ENCODE data around the gene ATOH7.
"Not testable (repeated sequence)": the region's sequence is repeated elsewhere in the genome, so short reads cannot be mapped to it uniquely, and the experiment has no call there.

ATOH7 gene

GRCh38 chr10:68231817-68232251 is at the start of gene ATOH7:
Gene ATOH7 (minus strand): TSS chr10:68232113. CDS start chr10:68231677, 436 bp downstream.
- DNase-seq (ENCODE audit: low read depth in 2 of 2): no peak

- no peak for DNase-seq (ENCODE audit: low read depth in 2 of 2)
Observed at GRCh38 chr10:68280758-68281157, 48.8 kb upstream of the ATOH7 start.

GRCh38 chr10:68278906-68279753 is 47.2 kb upstream of the ATOH7 start:
- DNase-seq (ENCODE audit: low read depth in 2 of 2): not testable (repeated sequence)

- not testable (repeated sequence) for DNase-seq (ENCODE audit: low read depth in 2 of 2)
Observed at GRCh38 chr10:68277814-68278213, 45.9 kb upstream of the ATOH7 start.

- no peak for DNase-seq (ENCODE audit: low read depth in 2 of 2)
Observed at GRCh38 chr10:68276224-68276623, 44.3 kb upstream of the ATOH7 start.

- DNase-seq (ENCODE audit: low read depth in 2 of 2): no peak
Observed at GRCh38 chr10:68275600-68276126, 43.8 kb upstream of the ATOH7 start.

GRCh38 chr10:68272833-68273232 is 40.9 kb upstream of the ATOH7 start:
- DNase-seq (ENCODE audit: low read depth in 2 of 2): no peak

- no peak for DNase-seq (ENCODE audit: low read depth in 2 of 2)
Observed at GRCh38 chr10:68271196-68271882, 39.4 kb upstream of the ATOH7 start.

- no peak for DNase-seq (ENCODE audit: low read depth in 2 of 2)
Observed at GRCh38 chr10:68269562-68270290, 37.8 kb upstream of the ATOH7 start.

- DNase-seq (ENCODE audit: low read depth in 2 of 2): no peak
Observed at GRCh38 chr10:68261132-68261856, 29.4 kb upstream of the ATOH7 start.

- DNase-seq (ENCODE audit: low read depth in 2 of 2): no peak
Observed at GRCh38 chr10:68253346-68253745, 21.4 kb upstream of the ATOH7 start.

GRCh38 chr10:68251625-68252495 is 19.9 kb upstream of the ATOH7 start:
- no peak for DNase-seq (ENCODE audit: low read depth in 2 of 2)

GRCh38 chr10:68251151-68251550 is 19.2 kb upstream of the ATOH7 start:
- no peak for DNase-seq (ENCODE audit: low read depth in 2 of 2)

GRCh38 chr10:68249297-68249696 is 17.4 kb upstream of the ATOH7 start:
- DNase-seq (ENCODE audit: low read depth in 2 of 2): no peak

GRCh38 chr10:68247931-68248330 is 16.0 kb upstream of the ATOH7 start:
- no peak for DNase-seq (ENCODE audit: low read depth in 2 of 2)

- DNase-seq (ENCODE audit: low read depth in 2 of 2): not testable (repeated sequence)
Observed at GRCh38 chr10:68246397-68246796, 14.5 kb upstream of the ATOH7 start.

GRCh38 chr10:68242051-68242450 is 10.1 kb upstream of the ATOH7 start:
- DNase-seq (ENCODE audit: low read depth in 2 of 2): no peak

- DNase-seq (ENCODE audit: low read depth in 2 of 2): no peak
Observed at GRCh38 chr10:68239596-68240150, 7.8 kb upstream of the ATOH7 start.

GRCh38 chr10:68239069-68239468 is 7.2 kb upstream of the ATOH7 start:
- no peak for DNase-seq (ENCODE audit: low read depth in 2 of 2)

- DNase-seq (ENCODE audit: low read depth in 2 of 2): no peak
Observed at GRCh38 chr10:68238371-68238770, 6.5 kb upstream of the ATOH7 start.

All from stimulated activated CD8-positive, alpha-beta memory T cell treated with anti-CD3 and anti-CD28 coated beads, Interleukin-15, amount 100 ng/mL, for 4 hours (primary cell).